ENCODE data around the gene TMCO1.
"Not testable (repeated sequence)": the region's sequence is repeated elsewhere in the genome, so short reads cannot be mapped to it uniquely, and the experiment has no call there.

TMCO1 gene

DNA sequence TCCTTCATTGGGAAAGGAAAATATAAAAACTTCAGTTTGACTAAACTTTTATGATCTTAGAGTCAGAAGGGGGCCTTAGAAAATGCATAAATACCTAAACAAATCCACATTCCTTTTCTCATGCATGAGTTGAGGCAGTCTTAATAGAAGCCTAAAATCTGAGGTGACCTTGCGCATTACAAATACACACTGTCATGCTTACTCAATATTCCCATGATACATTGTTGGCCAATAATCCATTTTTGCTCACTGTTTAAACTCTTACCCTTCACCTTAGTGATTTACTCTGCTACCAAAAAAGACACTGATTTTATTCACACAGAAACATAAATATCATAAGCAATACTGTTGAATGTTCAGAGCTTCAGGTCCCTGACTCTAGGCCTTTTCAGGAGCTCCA, 19.1 kb upstream of the TMCO1 start (continued):
- TF ChIP-seq ISL1 (CRISPR knock-in tag; IDR thresholded peaks at IDR 0.05), result no peak
- TF ChIP-seq, protein P1, sequence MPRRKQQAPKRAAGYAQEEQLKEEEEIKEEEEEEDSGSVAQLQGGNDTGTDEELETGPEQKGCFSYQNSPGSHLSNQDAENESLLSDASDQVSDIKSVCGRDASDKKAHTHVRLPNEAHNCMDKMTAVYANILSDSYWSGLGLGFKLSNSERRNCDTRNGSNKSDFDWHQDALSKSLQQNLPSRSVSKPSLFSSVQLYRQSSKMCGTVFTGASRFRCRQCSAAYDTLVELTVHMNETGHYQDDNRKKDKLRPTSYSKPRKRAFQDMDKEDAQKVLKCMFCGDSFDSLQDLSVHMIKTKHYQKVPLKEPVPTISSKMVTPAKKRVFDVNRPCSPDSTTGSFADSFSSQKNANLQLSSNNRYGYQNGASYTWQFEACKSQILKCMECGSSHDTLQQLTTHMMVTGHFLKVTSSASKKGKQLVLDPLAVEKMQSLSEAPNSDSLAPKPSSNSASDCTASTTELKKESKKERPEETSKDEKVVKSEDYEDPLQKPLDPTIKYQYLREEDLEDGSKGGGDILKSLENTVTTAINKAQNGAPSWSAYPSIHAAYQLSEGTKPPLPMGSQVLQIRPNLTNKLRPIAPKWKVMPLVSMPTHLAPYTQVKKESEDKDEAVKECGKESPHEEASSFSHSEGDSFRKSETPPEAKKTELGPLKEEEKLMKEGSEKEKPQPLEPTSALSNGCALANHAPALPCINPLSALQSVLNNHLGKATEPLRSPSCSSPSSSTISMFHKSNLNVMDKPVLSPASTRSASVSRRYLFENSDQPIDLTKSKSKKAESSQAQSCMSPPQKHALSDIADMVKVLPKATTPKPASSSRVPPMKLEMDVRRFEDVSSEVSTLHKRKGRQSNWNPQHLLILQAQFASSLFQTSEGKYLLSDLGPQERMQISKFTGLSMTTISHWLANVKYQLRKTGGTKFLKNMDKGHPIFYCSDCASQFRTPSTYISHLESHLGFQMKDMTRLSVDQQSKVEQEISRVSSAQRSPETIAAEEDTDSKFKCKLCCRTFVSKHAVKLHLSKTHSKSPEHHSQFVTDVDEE (CRISPR knock-in tag; IDR thresholded peaks at IDR 0.05), result no peak
- no peak for TF ChIP-seq ESRRG (CRISPR knock-in tag; IDR thresholded peaks at IDR 0.05)

DNA sequence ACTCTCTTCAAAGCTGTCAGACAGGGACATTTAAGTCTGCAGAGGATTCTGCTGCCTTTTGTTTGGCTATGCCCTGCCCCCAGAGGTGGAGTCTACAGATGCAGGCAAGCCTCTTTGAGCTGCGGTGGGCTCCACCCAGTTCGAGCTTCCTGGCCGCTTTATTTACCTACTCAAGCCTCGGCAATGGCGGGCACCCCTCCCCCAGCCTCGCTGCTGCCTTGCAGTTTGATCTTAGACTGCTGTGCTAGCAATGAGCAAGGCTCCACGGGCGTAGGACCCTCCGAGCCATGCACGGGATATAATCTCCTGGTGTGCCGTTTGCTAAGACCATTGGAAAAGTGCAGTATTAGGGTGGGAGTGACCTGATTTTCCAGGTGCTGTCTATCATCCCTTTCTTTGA, 14.9 kb upstream of the TMCO1 start:
- ATAC-seq, result not testable (repeated sequence)

DNA sequence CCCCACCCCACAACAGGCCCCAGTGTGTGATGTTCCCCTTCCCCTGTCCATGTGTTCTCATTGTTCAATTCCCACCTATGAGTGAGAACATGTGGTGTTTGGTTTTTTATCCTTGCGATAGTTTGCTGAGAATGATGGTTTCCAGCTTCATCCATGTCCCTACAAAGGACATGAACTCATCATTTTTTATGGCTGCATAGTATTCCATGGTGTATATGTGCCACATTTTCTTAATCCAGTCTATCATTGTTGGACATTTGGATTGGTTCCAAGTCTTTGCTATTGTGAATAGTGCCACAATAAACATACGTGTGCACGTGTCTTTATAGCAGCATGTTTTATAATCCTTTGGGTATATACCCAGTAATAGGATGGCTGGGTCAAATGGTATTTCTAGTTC, 9.5 kb upstream of the TMCO1 start:
- ATAC-seq, result not testable (repeated sequence)

DNA sequence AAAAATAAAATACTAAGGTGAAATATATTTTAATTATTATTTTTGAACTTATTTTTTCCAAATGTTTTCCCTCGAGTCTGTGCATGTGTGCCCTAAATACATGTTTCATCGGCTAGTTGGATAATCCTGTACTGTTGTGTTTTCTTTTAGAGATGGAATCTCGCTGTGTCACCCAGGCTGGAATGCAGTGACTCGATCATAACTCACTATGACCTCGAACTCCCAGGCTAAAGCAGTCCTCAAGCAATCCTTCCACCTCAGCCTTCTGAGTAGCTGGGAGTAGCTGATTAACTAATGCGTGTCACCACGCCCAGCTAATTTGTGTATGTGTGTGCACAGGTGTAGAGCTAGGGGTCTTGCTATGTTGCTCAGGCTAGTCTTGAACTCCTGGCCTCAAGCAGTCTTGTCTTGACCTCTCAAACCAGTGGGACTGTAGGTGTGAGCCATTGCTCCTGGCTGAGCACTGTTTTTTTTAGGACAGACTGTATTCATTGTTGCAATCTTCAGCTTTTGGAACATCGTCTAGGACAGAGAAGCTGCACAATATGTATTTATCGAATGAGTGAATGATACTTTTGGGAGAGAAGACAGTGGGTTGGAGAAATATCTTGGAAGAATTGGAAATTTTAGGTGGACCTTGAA, 4.8 kb upstream of the TMCO1 start:
- TF ChIP-seq, protein P2, sequence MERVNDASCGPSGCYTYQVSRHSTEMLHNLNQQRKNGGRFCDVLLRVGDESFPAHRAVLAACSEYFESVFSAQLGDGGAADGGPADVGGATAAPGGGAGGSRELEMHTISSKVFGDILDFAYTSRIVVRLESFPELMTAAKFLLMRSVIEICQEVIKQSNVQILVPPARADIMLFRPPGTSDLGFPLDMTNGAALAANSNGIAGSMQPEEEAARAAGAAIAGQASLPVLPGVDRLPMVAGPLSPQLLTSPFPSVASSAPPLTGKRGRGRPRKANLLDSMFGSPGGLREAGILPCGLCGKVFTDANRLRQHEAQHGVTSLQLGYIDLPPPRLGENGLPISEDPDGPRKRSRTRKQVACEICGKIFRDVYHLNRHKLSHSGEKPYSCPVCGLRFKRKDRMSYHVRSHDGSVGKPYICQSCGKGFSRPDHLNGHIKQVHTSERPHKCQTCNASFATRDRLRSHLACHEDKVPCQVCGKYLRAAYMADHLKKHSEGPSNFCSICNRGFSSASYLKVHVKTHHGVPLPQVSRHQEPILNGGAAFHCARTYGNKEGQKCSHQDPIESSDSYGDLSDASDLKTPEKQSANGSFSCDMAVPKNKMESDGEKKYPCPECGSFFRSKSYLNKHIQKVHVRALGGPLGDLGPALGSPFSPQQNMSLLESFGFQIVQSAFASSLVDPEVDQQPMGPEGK (CRISPR knock-in tag; IDR thresholded peaks at IDR 0.05; ENCODE audit: borderline replicate concordance), result no peak
- TF ChIP-seq SNAI2 (CRISPR knock-in tag; IDR thresholded peaks at IDR 0.05) (no peak), ZFP30 (CRISPR knock-in tag; IDR thresholded peaks at IDR 0.05) (no peak), PPARA (CRISPR knock-in tag; IDR thresholded peaks at IDR 0.05; ENCODE audit: borderline replicate concordance) (no peak), TOX (CRISPR knock-in tag; IDR thresholded peaks at IDR 0.05; ENCODE audit: borderline replicate concordance) (no peak), ZNF8 (CRISPR knock-in tag; IDR thresholded peaks at IDR 0.05) (no peak), OSR1 (CRISPR knock-in tag; IDR thresholded peaks at IDR 0.05) (no peak), CSDC2 (CRISPR knock-in tag; IDR thresholded peaks at IDR 0.05) (no peak), ZC3H10 (CRISPR knock-in tag; IDR thresholded peaks at IDR 0.05) (no peak), ZNF70 (CRISPR knock-in tag; IDR thresholded peaks at IDR 0.05) (no peak), ISL1 (CRISPR knock-in tag; IDR thresholded peaks at IDR 0.05) (no peak), RARB (CRISPR knock-in tag; IDR thresholded peaks at IDR 0.05) (no peak), ESRRG (CRISPR knock-in tag; IDR thresholded peaks at IDR 0.05) (no peak), ARNTL (CRISPR knock-in tag; IDR thresholded peaks at IDR 0.05; ENCODE audit: borderline replicate concordance, low read depth) (no peak)
- TF ChIP-seq, protein P1 (CRISPR knock-in tag; IDR thresholded peaks at IDR 0.05), result no peak
- TF ChIP-seq, protein P3, sequence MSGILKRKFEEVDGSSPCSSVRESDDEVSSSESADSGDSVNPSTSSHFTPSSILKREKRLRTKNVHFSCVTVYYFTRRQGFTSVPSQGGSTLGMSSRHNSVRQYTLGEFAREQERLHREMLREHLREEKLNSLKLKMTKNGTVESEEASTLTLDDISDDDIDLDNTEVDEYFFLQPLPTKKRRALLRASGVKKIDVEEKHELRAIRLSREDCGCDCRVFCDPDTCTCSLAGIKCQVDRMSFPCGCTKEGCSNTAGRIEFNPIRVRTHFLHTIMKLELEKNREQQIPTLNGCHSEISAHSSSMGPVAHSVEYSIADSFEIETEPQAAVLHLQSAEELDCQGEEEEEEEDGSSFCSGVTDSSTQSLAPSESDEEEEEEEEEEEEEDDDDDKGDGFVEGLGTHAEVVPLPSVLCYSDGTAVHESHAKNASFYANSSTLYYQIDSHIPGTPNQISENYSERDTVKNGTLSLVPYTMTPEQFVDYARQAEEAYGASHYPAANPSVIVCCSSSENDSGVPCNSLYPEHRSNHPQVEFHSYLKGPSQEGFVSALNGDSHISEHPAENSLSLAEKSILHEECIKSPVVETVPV (CRISPR knock-in tag; IDR thresholded peaks at IDR 0.05), result no peak
- TF ChIP-seq, protein P4, sequence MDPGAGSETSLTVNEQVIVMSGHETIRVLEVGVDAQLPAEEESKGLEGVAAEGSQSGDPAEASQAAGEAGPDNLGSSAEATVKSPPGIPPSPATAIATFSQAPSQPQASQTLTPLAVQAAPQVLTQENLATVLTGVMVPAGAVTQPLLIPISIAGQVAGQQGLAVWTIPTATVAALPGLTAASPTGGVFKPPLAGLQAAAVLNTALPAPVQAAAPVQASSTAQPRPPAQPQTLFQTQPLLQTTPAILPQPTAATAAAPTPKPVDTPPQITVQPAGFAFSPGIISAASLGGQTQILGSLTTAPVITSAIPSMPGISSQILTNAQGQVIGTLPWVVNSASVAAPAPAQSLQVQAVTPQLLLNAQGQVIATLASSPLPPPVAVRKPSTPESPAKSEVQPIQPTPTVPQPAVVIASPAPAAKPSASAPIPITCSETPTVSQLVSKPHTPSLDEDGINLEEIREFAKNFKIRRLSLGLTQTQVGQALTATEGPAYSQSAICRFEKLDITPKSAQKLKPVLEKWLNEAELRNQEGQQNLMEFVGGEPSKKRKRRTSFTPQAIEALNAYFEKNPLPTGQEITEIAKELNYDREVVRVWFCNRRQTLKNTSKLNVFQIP (CRISPR knock-in tag; IDR thresholded peaks at IDR 0.05; ENCODE audit: borderline replicate concordance, low read depth), result no peak
- ATAC-seq, result peak; percentile 3; the same call in 2 of the 3 replicates
